Activated T-helper 1 cell treated with anti-CD3 and anti-CD28 coated beads, Interleukin-2, amount 50 U/mL, for 16 hours (primary cell): ENCODE results near the gene NEDD4L.
"Not testable (repeated sequence)": the region's sequence is repeated elsewhere in the genome, so short reads cannot be mapped to it uniquely, and the experiment has no call there.

Source experiments
- DNase-seq, 2 donors: peaks; one replicate each; pipeline ENCODE4 v3.0.0-alpha.2; 2020; ENCODE audit warnings: low read depth in 1 of 2, low spot score in 1 of 2

NEDD4L gene

DNA sequence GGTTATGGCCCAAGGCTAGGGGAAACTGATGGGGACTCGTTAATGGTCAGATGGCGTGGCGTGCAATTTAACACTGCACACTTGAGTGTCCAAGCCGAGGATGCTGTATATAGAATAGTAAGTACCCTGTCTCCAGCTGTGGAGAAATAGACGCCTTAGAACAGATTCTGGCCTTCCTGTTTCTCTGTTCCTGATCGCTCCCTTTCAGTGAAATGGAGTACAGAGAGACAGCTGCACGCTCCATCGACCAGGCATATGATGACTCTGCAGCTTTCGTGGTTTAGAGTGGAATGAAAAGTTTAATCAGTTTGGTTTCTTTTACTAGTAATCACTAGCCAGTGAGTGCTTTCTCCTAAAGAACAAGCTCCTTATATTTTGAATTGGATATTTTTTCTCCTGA, 213.4 kb downstream of the NEDD4L start:
- no peak for DNase-seq

DNA sequence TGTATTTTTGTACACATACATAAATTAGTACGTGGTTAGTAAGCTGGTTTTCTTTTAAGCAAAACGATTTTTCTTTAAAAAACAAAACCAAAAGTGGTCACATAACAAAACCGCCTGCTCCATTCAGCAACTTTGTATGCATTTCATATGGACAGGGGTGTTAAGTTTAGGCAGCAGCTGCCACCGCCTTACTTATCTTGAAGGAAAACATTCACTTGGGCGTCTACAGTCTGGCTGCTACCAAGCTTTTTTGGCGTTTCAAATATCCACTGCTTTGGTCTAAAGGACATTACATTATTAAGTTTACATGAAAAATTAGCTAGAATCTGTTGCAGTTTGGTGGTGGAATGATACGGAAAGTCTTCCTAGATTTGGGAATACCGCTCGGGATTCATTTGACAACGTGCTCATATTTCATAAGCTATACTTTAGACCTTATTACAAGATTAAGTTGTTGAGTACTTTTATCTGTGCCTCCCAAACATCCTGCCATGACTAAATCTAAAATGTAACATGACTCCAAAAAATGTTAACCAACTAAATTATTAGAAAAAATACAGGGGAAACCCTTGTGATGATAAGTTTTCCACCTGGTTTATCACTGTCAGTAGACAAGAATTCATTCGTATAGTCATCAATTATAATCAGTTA, 214.8 kb downstream of the NEDD4L start:
- DNase-seq, result no peak

DNA sequence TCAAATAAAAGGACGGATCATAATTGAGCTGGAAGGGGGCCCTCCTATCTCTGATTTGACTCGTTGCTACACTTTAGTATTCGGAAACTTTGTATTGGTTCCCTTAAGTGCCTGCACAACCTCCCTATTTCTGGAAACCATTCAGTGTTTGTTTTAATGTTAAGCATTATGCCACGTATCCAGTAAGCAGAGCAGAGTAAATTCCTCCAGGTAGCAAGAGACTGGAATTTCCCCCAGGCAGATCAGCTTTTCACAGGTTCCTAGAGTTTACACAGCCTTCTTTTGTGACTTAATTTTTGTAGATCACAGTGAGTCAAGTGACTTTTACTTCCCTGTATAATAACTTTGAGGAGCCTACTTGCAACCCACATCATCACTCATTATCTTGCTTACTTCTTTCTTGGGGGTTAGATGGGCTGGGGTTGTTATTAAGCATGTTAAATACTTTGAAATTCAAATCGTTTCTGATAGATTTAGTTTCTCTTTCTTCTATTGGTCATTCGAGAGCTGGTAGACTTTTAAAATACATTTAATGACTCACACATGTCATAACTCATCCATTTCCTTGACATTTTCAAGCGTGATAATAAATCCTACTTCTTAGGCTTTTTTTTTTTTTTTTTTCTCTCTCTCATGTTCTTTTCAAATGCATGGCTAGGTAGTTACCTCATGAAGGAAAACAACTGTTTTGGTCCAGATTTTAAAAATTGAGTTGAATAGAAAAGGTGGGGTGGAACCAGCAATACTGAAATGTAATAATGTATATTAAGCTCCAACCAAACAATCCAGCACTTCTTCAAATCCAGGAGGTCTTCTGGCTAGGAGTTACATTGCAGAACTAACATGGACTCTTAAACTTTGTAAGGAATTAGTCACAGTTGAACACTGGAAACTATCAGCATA, 219.3 kb downstream of the NEDD4L start:
- DNase-seq, result no peak

DNA sequence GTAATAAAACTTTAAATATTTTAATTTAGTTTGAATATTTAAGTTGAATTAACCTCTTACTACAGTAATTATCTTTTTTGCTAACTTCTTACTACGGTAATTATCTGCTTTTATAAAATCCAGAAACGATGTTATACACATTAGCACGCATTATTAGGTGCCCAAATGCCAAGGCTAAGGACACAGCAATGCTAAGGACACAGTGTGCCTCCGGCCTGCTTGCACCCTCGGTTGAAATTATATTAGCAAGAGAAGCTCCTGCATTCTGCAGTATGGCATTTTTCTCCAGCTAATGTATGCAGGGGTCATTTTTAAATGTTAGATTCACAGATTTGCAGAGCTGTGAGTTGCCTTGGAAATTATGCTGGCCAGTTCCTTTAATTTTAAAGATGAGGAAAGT, 220.0 kb downstream of the NEDD4L start:
- DNase-seq, result no peak

DNA sequence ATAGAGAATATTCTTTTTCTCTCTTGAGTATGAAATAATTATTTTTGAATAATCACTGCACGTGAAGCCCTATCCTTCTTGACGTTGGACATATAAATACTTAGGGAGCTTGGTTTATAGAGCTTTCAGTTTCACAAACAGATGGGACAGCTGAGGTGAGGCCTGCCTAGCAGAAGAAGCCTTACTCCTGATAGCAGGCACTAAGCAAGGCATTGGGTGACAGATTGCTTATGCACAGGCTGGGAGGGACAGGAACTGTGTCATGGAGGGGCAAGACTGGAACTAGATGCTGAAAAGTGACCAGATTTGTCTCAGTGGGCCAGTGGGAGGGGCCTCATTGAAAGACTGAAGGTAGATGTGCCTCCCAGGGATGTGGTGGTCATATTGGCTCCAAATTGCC, 220.8 kb downstream of the NEDD4L start:
- DNase-seq, result no peak

DNA sequence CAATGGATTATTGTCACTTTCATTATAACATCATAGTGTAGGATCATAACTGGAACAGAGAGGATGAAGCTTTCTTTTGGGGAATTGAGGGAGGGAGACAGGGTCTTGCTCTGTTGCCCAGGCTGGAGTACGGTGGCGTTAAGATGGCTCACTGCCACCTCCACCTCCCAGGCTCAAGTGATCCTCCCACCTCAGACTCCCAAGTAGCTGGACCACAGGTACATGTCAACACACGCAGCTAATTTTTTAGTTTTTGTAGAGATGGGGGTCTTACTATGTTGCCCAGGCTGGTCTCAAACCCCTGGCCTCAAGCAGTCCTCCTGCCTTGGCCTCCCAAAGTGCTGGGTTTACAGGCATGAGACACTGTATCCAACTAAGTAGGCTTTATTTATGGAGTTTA, 221.5 kb downstream of the NEDD4L start:
- not testable (repeated sequence) for DNase-seq

DNA sequence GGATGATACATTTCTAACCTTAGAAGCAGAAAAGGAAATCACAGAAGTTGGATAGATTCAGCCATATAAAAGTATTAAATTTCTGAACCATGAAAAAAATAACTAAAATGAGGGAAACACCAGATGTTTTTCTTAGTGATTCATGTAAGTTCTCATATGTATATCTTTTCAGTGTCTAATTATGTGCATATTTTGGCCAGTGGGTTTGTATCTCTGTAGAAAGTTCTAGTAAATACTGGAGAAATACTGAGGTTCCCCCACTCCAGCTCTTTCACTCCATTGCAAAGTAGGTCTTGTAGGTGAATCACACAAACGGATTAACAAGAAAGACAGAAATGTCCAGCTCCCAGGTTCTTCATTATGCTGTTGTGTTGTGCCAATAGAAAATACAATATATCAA, 222.3 kb downstream of the NEDD4L start:
- no peak for DNase-seq

DNA sequence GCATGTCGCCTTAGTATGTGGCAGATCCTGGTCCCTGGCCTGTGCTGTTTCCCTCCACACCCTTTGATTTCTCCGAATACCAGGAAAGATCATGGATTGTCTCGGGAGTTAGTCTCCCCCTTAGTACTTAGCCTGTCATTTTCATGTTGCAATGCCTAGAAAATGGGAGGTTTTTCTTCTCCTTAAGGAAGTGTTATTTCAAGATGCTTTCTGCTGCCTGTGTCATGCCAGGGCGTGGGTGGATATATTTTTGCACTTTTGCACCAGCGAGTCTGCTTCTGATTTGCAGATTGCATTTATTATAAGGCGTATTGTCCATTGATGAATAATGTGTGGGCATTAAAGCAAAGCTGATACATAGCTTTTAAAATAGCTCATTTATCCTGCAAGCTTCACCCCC, 223.5 kb downstream of the NEDD4L start:
- no peak for DNase-seq

DNA sequence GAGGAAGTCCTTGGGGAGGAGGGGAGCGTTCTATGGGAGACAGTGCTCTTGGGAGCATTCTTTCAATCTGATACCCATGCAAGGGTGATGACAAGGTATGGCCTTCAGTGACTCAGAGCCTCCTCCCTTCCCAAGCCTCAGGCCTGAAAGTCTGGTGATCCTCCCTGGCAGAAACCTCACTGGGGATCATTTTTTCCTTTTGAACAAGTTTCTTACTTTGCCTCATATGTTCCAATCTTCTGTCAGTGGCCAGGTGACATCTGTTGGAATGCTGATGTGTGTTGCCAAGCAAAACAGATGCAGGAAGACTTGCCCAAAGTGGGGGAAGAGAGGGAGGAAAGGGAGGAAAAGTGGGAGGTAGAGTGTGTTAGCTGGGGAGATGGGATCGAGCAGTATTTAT, 224.8 kb downstream of the NEDD4L start:
- DNase-seq, result no peak

DNA sequence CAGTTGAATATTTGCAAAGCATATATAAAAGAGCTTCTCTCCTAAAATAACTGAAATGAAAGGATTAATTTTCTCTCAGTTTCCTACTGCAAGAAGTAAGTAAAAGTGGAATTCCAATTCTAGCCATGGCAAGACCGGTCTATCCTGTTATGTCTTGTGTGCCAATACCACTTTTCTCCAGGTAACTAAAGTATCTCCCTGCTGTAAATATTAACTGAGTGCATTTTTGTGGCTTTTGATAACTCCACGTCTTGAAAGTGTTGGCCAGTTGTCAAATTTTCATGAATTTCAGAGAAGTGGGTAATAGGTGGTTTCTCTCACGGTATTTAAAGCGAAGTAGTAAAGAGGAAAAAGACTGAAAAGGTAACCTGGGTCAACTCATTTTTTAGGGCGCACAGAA, 225.9 kb downstream of the NEDD4L start:
- DNase-seq, result no peak

DNA sequence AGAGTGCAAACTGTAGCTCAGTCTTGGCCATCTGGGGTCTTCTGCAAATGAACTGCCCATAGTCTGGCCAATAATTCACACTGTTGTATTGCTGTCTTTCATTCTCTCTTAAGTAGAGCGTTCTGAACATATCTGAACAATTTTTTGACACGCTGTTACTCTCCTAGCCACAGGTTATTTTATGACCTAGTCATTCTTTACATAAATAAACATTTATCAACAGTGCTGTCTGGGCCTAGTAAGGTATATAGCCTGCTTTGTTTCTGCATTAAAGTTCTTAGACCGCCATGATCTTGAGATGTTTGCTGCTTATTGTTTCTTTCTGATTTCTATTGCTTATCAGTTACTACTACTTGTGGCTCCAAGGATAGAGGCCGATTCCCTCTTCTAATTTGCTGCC, 226.4 kb downstream of the NEDD4L start:
- DNase-seq, result no peak

DNA sequence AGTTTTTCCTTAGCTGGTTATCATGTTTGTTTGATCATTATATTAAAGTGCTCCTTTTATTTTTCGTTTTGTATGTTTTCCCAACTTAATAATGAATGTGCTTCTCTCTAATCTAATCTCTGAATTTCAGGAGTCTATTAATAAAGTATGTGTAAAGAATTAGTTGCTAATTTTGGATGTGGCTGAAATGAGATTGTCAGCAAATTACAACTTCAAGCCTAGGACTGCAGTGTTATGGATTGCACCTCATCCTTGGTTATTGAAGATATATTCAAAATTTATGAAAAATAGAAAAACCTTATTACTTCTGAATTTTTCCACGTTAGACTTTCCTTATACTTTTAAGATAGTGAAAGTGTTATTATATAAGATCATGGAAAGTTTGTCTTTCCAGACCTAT, 227.7 kb downstream of the NEDD4L start:
- DNase-seq, result no peak

DNA sequence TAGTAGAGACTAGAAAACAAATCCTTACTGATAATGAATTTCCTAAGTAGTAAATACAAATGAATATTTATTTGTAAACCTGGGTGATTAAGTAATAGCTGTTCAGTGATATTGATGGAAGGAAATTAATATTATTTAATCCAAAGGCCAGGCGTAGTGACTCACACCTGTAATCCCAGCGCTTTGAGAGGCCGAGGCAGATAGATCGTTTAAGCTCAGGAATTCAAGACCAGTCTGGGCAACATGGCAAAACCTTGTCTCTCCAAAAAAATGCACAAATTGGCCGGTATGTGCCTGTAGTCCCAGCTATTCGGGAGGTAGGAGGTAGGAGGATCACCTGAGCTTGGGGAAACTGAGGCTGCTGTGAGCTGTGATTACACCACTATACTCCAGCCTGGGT, 228.2 kb downstream of the NEDD4L start:
- no peak for DNase-seq

DNA sequence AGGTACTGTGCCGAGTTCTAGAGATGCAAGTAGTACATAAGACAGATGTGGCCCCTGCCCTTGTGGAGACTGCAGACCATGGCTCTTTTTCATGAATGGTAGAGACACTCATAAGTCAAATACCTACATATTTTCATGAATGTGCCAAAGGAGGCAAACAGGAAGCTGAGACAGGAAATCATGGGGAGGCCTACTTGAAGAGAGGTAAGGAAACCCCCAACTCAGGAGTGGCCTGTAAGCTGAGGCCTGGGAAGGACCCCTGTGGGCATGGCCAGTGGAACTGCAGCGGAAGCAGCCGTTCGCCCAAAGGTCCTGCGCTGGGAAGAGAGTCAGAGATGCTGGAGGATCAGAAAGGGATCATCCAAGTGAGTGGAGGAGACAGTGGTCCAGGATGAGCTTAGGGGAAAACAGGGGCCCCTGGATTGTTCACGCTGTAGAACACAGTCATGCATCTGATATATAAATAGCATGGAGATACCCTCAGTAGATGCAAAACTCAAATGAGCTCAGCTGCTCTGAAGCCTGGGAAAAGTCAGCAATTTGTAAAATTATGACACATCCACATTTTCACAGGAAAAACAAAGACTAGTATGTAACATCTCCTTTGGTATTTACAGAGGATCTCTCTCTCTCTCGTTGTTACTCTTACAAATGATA, 228.9 kb downstream of the NEDD4L start:
- DNase-seq, result no peak

DNA sequence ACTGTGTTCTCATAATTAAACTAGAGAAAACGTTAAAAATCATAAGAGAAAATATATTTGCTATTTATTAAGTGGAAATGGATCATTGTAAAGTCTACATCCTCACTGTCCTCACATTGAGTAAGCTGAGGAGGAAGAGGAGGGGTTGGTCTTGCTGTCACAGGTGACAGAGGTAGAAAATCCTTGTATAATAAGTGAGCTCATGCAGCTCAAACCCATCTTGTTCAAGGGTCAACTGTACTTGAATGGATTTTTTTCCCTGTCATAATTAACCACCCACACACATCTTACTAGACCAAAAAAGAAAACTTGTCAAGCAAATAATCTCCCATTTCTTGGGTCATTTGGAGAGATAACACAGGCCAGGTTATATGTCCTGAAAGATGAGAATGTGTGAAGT, 231.2 kb downstream of the NEDD4L start:
- DNase-seq, result no peak

DNA sequence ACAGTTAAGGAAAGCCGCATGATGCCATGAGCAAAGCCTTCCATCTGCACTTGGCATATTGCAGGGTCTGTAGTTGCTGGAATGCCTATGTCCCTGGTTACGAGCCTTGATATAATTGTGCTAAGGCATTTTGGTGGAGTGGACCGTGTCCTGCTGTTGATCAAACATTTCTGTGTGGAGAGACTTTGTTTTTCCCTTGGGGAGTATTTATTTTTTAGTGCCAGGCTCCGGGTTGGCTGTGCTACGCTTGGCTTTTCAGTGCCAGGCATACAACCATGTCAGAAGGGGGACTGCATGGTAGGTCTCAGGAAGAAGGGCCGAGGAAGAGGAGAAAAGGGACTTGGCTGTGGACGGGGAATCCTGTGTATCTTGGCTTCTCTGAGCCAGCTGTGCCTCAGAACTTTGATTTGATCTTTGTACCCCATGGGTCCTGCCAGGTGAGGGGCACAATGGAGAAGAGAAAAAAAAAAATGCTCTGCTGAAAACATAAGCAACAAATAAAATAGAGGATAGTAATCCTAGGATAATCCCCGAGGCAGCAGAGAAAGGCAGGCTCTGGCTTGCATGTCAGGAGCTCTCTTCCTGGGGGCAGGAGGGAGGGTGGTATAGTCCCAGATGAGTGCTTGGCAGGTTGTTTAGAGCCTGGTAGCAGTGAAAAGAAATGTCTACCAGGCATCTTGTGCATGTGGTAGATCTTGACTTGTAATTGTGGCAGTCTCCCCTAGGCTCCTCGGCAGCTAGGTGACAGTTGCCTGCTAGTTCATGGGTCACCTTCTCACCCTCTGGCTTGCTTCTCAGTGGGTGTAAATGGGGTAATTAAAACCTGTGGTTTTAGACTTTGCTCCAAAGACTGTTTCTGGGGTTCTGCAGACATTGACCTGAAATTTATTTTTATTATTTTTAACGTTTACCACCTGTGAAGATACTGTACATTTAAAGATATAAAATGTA, 233.0 kb downstream of the NEDD4L start:
- DNase-seq, result no peak

DNA sequence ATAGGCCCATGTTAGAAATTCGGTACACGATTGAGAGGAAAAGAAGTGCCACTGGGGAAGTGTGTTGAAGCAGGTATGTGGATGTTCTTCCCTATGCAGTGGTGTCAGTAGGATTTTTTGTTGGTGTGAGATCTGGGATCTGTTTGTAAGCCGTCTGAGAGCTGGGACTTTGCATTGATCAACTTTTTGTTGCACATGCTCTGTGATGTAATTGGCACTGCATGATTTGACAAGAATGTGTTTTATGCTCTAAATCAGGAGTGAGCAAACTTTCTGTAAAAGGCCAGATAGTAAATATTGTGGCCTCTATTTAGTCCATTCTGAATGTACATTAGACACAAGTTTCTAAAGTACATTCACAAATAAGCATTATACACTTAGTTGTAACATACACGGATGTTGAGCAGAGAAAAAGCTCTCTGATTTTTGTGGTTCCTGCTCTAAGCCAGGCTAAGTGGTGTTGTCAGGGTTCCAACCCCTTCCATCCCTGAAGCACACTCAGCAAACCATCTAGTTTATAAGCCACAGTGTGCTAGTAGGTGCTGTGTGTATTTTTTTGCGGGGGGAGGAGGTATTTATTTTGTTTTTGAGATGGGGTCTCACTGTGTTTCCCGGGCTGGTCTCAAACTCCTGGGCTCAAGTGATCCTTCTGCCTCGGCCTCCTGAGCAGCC, 235.6 kb downstream of the NEDD4L start:
- DNase-seq, result no peak

DNA sequence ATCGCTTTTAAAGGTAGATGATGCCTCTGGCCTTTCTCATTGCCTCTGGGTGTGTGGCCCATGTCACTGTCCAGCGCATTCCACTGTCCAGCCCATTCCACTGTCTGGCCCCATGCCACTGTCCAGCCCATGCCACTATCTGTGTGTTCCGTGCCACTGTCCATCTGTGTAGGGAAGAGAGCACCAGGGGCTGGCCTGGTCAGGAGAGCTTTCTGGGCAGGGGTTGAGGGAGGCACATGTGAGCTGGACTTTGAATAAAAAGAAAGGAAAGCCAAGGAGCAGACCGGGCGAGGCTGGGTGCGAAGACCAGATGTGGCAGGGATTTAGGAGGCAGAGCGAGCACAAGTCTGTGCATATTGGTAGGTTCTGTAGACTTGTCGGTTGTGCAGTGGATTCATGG, 236.2 kb downstream of the NEDD4L start:
- no peak for DNase-seq

DNA sequence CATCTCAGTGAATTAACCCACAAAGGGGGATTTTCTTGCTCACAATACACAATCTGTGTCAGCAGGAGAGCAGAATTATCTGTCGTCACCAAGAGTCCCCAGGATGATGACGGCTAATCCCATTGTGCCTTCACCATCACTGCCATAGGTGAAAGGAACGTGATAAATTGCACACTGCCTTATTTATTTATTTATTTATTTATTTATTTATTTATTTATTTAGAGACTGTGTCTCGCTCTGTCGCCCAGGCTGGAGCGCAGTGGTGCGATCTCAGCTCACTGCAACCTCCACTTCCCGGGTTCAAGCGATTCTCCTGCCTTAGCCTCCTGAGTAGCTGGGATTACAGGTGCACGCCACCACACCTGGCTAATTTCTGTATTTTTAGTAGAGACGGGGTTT, 238.8 kb downstream of the NEDD4L start:
- DNase-seq, result not testable (repeated sequence)

DNA sequence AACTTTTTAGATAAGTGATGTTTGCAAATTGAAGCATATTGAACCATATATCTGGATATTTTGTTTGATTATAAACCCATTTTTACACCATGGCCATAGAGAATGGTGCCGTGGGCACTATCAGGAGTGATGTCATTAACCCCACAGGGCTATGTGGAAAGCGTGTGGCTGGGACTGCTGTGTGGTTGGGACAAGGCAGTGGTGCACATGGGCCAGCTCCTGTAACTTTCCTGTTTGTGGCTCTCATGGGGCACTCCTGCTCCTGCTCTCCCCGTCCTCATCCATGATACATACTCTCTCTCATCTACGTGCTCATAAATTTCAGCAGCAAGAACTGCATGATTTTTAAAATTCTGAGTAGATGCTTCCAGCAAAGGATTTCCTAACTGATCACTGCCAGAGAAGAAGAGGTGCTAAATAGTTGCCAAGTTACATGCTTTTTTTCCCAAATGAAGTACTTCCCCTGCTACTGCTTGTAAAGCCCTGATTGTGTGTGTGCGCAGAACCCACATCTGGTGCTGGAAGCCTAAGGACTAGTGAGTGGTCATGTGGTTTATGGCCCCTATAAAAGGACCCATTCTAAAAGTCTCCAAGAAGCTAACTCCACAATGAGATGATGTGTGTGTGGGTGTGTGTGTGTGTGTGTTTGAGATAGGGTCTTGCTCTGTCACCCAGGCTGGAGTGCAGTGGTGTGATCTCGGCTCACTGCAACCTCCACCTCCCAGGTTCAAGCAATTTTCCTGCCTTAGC, 240.8 kb downstream of the NEDD4L start:
- DNase-seq, result no peak
